ENCODE results near the gene NSG2.

- TF ChIP-seq, protein P1, sequence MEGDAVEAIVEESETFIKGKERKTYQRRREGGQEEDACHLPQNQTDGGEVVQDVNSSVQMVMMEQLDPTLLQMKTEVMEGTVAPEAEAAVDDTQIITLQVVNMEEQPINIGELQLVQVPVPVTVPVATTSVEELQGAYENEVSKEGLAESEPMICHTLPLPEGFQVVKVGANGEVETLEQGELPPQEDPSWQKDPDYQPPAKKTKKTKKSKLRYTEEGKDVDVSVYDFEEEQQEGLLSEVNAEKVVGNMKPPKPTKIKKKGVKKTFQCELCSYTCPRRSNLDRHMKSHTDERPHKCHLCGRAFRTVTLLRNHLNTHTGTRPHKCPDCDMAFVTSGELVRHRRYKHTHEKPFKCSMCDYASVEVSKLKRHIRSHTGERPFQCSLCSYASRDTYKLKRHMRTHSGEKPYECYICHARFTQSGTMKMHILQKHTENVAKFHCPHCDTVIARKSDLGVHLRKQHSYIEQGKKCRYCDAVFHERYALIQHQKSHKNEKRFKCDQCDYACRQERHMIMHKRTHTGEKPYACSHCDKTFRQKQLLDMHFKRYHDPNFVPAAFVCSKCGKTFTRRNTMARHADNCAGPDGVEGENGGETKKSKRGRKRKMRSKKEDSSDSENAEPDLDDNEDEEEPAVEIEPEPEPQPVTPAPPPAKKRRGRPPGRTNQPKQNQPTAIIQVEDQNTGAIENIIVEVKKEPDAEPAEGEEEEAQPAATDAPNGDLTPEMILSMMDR (IDR thresholded peaks at IDR 0.05) = no peak
- TF ChIP-seq POLR2A (IDR thresholded peaks at IDR 0.05) = no peak
These were observed 27.7 kb downstream of the NSG2 start for GRCh38 chr5:174073122-174073660.
